Superior temporal gyrus (tissue), 1 donor: Measurements from ENCODE around the gene PEDS1.
"Not testable (repeated sequence)": the region's sequence is repeated elsewhere in the genome, so short reads cannot be mapped to it uniquely, and the experiment has no call there.

Experiments
- DNase-seq: peaks from one replicate; pipeline ENCODE4 v3.0.0-alpha.2; 2016; ENCODE audit errors: extremely low spot score

Gene PEDS1

GRCh38 chr20:50112512-50113419 is 40.8 kb downstream of the PEDS1 start, which contains the start of gene UBE2V1:
UBE2V1 (minus strand) TSS chr20:50113150; CDS start chr20:50113128, 22 bp downstream.
- peak; percentile 82 for DNase-seq

- DNase-seq: no peak
Observed at GRCh38 chr20:50111829-50112495, 41.6 kb downstream of the PEDS1 start.

- no peak for DNase-seq
Observed at GRCh38 chr20:50111120-50111828, 42.2 kb downstream of the PEDS1 start.

- no peak for DNase-seq
Observed at GRCh38 chr20:50110141-50111047, 43.1 kb downstream of the PEDS1 start.

GRCh38 chr20:50108556-50109235 is 44.8 kb downstream of the PEDS1 start:
- DNase-seq: no peak

GRCh38 chr20:50107796-50108331 is 45.7 kb downstream of the PEDS1 start:
- DNase-seq: no peak

GRCh38 chr20:50107086-50107660 is 46.4 kb downstream of the PEDS1 start:
- no peak for DNase-seq

GRCh38 chr20:50106669-50107068 is 46.9 kb downstream of the PEDS1 start:
- DNase-seq: not testable (repeated sequence)
